ENCODE data around the gene GABBR1.
"Not testable (repeated sequence)": the region's sequence is repeated elsewhere in the genome, so short reads cannot be mapped to it uniquely, and the experiment has no call there.

Gene GABBR1

DNA sequence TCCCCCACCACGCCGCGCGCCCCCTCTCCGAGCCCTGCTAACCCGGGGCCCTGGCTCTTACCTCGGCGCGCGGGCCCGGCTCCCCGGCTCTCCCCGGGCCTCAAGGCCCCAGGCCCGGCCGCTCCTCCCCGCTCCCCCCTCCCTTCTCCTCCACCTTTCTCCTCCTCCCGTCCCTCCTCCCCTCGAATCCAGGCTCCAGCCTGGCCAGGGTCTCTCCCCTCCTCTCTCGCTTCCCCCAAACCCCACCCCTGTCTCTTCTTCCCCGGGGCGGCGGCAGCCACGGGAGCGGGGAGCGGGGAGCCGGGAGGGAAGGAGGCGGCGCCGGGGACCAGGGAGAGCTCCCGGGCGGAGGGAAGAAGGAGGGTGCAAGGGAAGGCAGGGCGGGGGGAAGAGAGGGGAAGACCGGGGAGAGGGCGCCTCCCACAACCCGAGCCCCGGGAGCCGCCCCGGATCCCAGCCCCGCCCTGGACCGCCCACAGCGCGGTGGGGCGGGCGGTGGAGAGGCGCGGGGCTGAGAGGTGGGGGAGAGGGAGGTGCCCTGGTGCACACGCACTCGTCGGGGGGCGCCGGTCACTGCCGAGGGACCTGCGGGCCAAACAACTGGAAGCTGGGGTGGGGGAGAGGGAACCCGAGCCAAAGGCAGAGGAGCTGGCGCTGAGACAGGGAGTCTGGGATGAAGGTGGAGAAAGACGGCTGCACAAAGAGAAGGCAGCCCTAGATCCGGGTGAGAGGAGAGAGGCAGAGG is at the start of gene GABBR1:
Gene GABBR1 (minus strand): TSS at position 395 of the 745 bp plus-strand sequence. CDS start 798 bp downstream, outside the sequence.
- DNase-seq (ENCODE audit: low read depth) = peak; percentile 70

DNA sequence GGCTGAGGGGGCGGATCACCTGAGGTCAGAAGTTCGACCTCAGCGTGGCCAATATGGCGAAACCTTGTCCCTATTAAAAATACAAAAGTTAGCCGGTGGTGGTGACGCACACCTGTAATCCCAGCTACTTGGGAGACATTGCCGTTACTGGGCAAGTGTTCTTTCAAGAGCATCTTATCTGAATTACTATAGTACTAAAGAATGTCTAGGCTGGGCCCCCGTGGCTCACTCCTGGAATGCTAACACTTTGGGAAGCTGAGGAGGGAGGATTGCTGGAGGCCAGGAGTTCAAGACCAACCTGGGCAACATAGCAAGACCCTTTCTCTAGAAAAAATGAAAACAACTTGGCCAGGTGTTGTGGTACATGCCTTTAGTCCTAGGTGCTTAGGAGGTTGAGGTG is 48.8 kb upstream of the GABBR1 start:
- no peak for DNase-seq (ENCODE audit: low read depth)

DNA sequence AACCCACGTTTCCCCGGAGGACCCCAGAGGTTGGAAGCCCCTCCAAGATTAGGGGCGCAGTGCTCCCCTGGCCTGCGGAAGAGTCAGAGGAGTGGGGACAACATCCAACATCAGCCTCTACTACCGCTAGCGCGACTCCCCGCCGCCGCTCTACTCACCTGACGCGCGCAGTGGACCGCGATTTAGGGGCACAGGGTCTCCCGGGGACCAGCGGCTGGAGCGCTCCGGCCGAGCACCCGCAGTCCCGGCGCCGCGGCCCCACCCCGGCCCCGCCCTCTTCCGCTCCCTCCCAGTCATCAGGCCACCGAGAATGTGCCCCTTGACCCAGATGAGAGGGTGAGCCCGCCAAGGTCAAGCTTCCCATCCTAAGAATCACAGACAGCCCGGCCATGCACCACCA is 47.9 kb upstream of the GABBR1 start, which contains the start of gene ZFP57:
Gene ZFP57 (minus strand): TSS at position 249 of the 400 bp plus-strand sequence. CDS start 4,149 bp downstream, outside the sequence.
- DNase-seq (ENCODE audit: low read depth) = no peak

DNA sequence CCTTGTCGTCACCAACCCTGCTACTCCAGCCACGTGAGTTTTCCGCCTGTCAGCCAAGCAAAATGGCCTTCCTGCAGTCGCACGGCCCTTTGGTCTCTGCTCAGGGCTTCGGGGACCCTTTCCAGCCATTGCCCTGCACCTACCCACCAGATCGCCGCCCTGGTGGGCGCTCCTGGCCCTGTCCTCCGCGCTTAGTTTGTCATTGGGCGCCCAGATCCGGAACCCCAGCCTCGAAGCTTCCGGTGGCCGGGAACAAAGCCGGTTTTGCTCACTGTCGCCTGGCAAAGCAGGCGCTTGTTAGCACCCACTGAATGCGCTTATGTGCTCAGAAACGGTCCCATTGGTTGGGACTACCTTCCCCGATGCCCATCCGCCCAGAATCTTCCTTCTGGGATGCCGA is 47.4 kb upstream of the GABBR1 start:
- DNase-seq (ENCODE audit: low read depth) = no peak

DNA sequence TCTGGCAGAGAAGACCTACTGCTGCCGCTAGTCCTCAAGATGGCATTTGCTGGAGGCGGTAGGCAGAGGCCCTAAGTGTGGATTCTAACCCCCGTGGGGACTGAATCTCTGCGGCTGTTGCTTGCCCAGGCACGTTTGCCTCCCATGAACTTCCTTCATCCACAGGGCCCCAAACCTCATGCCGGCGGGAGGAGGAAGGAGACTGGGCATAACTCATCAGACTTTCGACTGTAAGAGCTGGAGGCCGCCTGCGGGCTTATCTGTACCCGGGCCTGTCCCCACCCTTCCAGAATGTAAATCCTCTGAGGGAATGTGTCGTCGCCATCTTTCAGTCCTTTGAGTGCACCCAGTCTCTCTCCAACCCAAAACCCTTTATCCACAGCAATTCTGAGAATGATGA is 47.0 kb upstream of the GABBR1 start:
- no peak for DNase-seq (ENCODE audit: low read depth)

DNA sequence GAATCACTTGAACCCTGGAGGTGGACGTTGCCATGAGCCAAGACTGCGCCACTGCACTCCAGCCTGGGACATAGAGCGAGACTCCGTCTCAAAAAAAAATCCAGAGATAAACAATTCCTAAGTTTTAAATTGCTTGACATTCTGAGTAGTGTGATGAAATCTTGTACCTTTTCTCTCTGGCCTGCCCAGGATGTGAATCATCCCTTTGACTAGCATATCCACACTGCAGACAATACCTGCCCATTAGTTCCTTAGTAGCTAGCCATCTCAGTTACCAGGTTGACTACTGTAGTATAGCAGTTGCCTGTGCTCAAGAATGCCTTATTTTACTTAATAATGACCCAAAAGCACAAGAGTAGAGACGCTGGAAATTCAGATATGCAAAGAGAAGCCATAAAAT is 45.1 kb upstream of the GABBR1 start:
- no peak for DNase-seq (ENCODE audit: low read depth)

DNA sequence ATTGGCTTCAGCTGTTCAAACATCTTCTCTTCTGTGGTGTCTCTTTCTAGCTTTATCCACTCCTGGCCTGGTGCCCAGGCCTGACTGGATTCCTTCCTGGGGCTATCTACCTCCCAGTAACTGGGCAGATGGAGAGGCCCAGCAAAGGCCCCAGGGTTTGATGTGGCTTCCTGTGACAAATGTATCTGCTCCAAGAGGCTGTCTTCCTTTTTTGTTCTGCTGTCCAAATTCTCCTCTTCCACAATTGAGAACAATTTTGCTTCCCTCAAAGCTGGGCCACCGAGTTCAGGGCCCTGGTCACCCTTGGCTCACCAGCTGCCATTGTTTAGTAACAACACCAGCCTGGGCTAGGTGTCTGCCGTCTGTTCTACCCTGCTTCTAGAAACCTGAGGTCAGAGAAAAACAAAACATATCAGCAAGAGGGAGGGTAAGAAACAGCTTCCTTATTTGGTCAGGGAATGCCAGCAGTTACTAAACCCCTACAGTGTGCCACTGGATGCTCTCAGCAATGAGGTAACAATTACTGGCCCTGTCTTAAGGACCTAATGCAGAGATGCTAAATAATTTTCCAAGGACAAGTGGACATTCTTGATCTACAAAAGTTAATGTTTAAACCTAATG is 44.1 kb upstream of the GABBR1 start:
- no peak for DNase-seq (ENCODE audit: low read depth)

DNA sequence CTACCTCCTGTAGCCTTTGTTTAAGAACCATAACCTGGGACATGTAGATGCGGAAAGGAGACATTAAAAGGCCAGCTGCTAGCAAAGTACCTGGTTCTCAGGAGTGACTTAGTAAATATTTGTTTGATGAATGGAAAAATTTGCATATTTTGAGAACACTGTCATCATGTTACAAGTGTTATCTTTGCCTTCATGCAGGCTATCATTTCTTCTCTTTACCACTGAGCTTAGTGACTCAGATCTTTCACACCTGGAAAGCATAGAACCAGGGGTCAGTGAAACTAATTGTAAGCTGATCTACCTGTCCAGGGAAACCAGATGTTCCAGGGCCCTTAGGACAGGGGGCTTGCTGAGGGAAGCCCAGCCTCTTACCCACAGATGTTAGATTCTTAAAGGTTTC is 42.6 kb upstream of the GABBR1 start:
- DNase-seq (ENCODE audit: low read depth) = no peak

DNA sequence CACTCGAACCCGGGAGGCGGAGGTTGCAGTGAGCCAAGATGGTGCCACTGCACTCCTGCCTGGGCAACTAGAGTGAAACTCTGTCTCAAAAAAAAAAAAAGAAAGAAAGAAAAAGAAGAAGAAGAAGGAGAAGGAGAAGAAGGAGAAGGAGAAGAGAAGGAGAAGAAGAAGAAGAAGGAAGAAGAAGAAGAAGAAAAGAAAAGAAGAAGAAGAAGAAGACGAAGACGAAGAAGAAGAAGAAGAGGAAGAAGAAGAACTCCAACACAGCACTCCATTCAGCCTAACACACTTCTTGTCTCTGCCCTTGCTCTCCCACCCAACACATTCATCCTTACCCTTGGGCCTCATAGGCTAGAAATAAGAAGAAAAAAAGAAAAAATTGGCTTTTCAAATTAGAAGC is 41.0 kb upstream of the GABBR1 start:
- no peak for DNase-seq (ENCODE audit: low read depth)

DNA sequence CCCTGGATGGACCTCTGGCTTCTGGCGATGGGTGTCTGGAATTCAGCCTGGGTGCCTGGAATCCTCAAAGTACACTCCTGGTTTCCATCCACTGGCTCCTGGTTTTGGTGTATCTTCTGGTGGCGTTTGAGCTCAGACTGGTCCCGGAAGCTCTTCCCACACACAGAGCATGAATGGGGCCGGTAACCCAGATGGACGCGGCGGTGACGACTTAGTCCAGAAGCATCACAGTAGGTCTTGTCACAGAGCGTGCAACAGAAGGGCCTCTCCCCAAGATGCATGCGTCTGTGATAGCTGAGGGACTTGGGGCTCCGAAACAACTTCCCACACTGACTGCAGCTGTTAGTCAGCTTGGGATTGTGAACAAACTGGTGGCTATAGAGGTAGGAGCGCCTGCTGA is 40.2 kb upstream of the GABBR1 start:
- DNase-seq (ENCODE audit: low read depth) = no peak

DNA sequence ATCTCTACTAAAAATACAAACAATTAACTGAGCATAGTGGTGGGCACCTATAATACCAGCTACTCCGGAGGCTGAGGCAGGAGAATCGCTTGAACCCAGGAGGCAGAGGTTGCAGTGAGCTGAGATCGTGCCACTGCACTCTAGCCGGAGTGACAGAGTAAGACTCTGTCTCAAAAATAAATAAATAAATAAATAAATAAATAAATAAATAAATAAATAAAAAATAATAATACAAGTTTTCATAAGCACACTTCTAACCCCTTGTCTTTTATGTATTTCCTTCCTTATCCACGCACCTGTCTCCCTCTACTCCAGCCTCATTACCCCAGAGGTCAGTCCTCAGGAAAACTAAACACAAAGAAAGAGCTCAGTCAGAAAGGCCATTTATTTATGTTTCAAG is 39.1 kb upstream of the GABBR1 start:
- DNase-seq (ENCODE audit: low read depth) = not testable (repeated sequence)

DNA sequence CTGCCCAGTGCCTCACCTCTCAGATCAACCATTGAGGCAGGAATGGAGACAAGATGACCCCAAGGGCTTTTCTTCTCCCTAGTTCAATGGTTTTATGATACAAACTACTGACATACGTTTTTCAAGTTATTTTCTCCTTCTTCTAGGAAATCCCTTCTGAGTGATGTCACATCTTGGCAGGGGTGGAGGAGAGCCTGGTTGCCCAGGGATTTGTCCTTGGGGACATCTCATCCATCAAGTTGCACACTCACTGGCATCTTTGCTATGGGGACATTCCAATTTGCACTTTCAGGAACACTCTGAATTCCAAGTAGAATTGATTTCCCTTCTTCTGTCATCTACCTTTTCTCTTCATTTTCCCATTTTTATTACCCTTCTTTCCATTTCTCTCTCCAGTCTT is 38.0 kb upstream of the GABBR1 start:
- no peak for DNase-seq (ENCODE audit: low read depth)

DNA sequence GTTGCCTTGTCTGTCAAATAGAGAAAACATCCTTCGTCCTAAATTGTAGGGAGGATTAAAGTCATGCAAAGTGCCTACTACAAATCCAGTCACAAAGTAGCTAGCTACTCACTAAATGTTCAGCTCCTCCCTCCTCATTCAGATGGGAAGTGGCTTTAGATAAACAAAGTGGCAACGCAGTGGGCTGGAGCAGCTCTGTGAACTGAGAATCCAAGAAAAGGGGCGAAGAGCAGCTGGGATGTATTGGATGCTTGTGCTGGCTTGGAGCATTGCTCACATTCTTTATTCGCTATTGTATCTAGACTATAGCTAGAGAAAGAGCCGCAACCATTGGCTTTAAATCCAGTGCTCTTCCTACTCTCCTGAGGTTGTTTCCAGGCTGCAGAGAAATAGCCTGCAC is 34.2 kb upstream of the GABBR1 start:
- DNase-seq (ENCODE audit: low read depth) = no peak

DNA sequence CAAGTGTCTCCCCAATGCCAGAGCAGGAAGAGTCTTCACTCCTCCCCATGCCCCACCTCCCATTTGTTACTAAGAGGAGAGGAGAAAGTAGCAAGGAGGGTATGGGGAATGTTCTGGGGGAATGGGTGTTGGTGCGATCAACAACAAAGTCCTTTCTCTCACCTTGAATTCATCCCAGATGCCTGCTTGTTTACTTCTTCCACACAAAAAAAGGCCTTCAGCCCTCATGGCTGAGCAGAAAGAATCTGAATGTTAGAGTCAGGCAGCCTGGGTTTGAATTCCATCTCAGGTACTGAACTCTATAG is 33.8 kb upstream of the GABBR1 start:
- no peak for DNase-seq (ENCODE audit: low read depth)

DNA sequence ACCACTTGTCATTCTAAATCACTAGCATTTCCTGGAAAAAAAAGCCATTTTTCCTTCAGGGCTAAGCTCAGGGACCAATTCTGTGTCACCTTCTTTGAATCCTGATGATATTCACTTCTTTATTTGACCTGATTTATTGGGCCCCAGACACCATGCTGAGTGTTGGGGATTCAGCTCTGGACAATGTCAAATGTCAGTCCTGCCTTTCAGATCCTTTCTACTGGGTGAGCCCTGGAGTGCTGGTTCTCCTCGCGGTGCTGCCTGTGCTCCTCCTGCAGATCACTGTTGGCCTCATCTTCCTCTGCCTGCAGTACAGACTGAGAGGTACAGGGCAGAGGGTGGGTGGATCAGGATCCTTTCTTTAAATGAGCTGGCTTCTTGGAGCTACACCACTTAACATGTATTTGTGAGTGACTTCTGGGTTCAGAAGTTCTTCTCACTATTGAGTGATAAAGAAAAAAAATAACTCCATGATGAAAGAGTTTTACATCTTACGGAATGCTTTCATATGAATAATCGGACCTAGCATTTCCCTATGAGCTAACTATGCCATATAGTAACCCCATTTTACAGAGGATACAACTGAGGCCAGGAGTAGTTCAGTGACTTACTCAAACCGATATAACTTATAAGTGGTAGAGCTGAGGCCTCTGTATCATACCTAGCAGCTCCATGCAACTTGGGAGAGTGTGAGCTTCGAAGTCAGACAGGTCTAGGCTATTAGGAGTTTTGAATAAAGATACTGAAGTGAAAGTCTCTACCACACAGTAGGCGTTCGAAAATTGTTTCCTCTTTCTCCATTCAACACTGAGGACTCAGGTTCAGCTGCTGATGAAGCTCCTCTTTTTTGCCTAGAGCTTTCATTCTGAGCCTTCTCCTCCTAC is 33.2 kb upstream of the GABBR1 start:
- DNase-seq (ENCODE audit: low read depth) = no peak

DNA sequence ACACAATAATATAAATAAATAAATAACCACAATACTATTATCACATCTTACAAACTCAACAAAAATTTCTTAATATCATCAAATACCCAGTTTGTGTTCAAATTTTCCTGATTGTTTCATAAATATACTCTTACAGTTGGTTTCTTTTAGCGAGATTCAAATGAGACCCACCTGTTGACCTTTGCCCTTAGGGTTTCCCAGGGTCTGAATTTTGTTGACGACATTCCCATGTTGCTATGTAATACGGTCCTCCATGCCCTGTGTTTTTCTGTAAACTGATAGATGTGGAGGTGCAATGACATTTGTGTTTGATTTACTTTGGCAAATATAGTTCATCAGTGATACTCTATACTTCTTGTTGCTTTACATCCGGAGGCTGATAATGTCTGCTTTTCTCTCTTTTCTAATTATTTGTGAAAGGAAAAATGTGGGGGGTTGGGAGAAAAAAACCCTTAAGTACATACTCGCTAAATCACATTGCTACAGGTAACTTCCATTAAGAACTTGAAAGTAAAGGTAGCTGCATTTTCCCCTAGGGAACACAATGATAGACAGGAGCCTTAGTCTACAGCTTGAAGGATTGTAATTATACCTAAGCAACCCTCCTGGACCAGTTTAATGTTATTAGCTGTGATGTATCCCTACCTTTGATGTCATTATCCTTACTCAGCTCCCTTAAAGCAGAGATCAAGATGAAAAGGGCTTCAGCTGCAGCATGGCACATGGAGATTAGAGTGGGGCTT is 30.5 kb upstream of the GABBR1 start:
- no peak for DNase-seq (ENCODE audit: low read depth)

DNA sequence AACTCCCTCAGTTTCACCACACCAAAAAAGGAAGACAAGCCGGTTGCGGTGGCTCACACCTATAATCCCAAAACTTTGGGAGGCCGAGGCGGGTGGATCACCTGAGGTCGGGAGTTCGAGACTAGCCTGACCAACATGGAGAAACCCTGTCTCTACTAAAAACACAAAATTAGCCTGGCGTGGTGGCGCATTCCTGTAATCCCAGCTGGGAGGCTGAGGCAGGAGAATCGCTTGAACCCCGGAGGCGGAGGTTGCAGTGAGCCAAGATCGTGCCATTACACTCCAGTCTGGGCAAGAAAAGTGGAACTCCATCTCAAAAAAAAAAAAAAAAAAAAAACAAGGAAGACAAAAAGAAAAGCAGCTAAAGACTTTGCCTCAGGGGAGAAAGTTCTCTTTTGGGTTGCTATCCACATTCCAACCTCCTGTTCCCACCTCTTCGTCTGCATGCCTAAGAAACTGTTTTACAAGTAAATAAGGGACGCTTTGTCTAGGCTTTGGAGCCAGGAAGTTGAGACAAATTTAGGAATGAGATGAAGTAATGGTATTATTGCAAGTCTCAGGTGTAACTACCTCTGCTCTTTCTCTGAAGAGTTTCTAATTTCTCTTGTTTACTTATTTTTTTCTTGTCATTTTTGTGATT is 28.6 kb upstream of the GABBR1 start:
- DNase-seq (ENCODE audit: low read depth) = not testable (repeated sequence)

DNA sequence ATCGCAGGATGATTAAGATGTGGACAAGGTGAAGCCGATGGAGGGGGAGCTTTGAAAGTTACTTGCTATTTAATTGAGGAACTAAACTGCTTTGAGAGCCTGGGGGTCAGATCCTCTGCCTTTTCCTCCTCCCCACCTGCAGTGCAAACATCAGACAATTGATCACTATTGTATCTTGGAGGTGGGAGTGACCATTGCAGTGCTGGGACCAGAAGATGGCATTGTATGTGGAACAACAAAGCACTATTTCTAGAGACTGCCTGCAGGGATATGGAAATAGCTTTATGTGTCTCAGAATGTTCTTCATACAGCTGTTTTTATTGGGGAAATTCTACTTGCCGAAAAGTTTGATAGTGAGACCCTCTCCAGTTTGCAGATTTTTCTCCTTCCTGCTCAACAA is 28.1 kb upstream of the GABBR1 start:
- DNase-seq (ENCODE audit: low read depth) = no peak

DNA sequence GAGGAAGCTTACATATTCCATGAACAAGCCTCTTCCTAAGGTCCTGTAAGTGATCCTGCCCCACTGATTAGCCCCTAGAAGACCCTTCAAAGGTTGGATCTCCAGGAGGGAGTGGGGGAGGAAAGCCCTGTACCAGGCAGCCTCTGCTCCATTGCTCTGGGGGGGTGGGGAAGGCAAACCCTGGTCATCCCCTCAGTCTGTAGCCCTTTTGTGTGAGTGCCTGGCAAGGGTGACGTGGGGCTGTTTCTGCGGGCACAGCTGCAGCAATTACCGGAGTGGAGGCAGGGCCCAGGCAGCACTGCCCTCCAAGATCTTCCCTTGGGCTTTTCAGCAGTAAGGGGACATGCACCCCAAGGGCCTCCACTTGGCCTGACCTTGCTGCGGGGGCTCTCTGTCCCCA is 23.8 kb upstream of the GABBR1 start, which contains the start of gene MOG:
Gene MOG (plus strand): TSS at position 295 of the 400 bp plus-strand sequence. CDS start 118 bp downstream, outside the sequence.
- no peak for DNase-seq (ENCODE audit: low read depth)

DNA sequence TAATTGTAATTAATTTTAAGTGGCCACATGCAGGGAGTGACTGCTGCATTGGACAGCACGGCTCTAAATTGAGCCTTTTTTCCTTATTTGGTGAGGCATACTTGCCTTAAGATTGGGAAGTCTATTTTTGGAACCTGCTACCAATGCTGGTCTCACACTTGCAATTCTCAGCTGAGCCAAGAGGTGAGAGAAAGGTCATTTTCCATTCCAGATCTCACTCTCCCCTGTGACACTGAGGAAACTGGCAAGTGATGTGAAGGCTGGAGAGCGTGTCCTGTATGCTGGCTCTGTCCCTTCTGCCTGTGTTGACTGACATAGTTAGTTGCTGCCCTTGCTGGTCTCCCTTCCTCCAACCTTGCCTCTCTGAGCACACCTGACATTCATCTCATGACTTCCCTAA is 23.2 kb upstream of the GABBR1 start:
- no peak for DNase-seq (ENCODE audit: low read depth)

DNA sequence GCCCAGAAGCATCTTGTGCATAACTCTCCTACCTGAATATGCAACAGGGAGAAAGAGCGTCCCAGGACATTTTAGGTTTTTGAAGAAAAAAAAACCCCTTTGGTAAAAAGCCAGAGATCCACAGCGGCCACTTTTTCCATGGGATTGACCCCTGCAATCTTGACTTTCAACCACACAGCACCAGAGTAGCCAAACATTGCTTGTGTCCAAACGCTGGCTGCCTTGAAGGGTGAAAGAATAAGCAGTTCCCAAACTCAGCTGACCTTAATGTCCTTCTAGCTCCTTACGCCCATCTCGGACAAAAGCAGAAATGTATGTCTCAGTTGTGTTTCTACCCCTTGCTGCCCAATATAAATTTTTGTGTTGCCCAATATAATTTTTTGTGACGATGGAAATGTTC is 22.7 kb upstream of the GABBR1 start:
- no peak for DNase-seq (ENCODE audit: low read depth)

Data from activated T-cell treated with anti-CD3 and anti-CD28 coated beads for 48 hours (primary cell).